Amniotic stem cell (primary cell): ENCODE data around the gene RDH5.
A peak's percentile ranks its signal among the peaks of the same experiment; 100 is the strongest.

ENCODE experiments used
- DNase-seq: peaks from one replicate; lab custom pipeline; 2025; lab: John Stamatoyannopoulos, UW

Gene RDH5

GRCh38 chr12:55720071-55720564, at the start of gene RDH5:
RDH5 (plus strand) TSS chr12:55720393; CDS start chr12:55721185, 792 bp downstream.
- peak; percentile 66 for DNase-seq

GRCh38 chr12:55671746-55672145, 48.4 kb upstream of the RDH5 start:
- no peak for DNase-seq

GRCh38 chr12:55673638-55674037, 46.6 kb upstream of the RDH5 start:
- DNase-seq = no peak

GRCh38 chr12:55675666-55676065, 44.5 kb upstream of the RDH5 start:
- DNase-seq = no peak

- no peak for DNase-seq
These were observed 43.5 kb upstream of the RDH5 start for GRCh38 chr12:55676707-55677106.

GRCh38 chr12:55679691-55680090, 40.5 kb upstream of the RDH5 start:
- no peak for DNase-seq

- DNase-seq = no peak
These were observed 38.8 kb upstream of the RDH5 start for GRCh38 chr12:55681142-55682077.

- DNase-seq = no peak
These were observed 38.0 kb upstream of the RDH5 start for GRCh38 chr12:55682087-55682796.

GRCh38 chr12:55683676-55684075, 36.5 kb upstream of the RDH5 start:
- no peak for DNase-seq

GRCh38 chr12:55684761-55685370, 35.3 kb upstream of the RDH5 start:
- DNase-seq = no peak

- DNase-seq = no peak
These were observed 34.5 kb upstream of the RDH5 start for GRCh38 chr12:55685671-55686070.

- no peak for DNase-seq
These were observed 33.7 kb upstream of the RDH5 start for GRCh38 chr12:55686366-55687010.

- no peak for DNase-seq
These were observed 32.4 kb upstream of the RDH5 start for GRCh38 chr12:55687746-55688145.

- DNase-seq = no peak
These were observed 31.2 kb upstream of the RDH5 start for GRCh38 chr12:55688716-55689655.

GRCh38 chr12:55692631-55693322, 27.4 kb upstream of the RDH5 start:
- no peak for DNase-seq

GRCh38 chr12:55693323-55694187, 26.6 kb upstream of the RDH5 start:
- no peak for DNase-seq

- DNase-seq = no peak
These were observed 26.0 kb upstream of the RDH5 start for GRCh38 chr12:55694188-55694515.

- no peak for DNase-seq
These were observed 25.5 kb upstream of the RDH5 start for GRCh38 chr12:55694651-55695050.

- no peak for DNase-seq
These were observed 24.8 kb upstream of the RDH5 start for GRCh38 chr12:55695349-55695748.
